Activated CD8-positive, alpha-beta memory T cell treated with anti-CD3 and anti-CD28 coated beads, Interleukin-2, amount 50 U/mL, for 24 hours (primary cell): ENCODE data around the gene IDH3B.

Source experiments
- DNase-seq: peaks from one replicate; pipeline ENCODE4 v3.0.0-alpha.2; 2020; ENCODE audit errors: extremely low read depth

Gene IDH3B

DNA sequence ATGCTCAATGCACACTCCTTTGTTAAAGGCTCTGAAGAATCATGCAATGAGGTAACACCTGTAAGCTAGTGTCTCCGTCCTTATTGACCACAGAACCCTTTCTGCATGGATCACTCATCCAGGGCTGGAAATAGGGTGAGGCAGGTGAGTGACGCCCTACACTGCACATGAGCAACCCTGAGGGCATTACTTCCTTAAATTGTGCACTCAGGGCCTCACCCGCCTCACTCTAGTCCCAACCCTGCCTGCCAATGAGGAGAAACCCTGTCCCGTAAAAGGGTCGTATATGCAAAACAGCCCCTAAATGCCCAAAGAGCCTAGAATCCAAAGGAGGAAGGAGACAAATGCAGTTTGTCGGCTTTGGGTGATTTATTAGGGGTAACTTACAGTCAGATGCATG lies 45.2 kb downstream of the IDH3B start:
- DNase-seq: no peak

DNA sequence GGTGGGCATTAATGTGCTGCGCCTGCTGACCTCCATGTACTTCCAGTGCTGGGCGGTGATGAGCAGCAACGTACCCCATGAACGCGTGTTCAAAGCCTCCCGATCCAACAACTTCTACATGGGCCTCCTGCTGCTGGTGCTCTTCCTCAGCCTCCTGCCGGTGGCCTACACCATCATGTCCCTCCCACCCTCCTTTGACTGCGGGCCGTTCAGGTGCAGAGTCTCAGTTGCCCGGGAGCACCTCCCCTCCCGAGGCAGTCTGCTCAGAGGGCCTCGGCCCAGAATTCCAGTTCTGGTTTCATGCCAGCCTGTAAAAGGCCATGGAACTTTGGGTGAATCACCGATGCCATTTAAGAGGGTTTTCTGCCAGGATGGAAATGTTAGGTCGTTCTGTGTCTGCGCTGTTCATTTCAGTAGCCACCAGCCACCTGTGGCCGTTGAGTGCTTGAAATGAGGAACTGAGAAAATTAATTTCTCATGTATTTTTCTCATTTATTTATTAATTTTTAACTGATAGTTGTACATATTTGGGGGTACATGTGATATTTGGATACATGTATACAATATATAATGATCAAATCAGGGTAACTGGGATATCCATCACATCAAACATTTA lies 46.8 kb downstream of the IDH3B start:
- DNase-seq: no peak

GRCh38 chr20:2616634-2617033 lies 47.4 kb downstream of the IDH3B start:
- DNase-seq: no peak

DNA sequence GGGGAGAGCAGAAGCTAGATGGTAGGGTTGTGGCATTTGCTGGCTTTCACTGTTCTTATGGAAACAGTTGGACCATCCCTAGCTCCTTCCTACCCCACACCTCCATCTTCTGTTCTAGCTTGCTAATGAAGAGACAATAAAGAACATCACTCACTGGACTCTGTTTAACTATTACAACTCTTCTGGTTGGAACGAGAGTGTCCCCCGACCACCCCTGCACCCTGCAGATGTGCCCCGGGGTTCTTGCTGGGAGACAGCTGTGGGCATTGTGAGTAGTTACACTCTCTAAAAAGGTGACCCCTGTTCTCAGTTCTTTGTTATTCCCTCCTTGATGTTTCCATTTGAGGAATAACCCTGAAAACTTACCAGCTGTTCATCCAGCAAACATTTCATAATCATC lies 51.9 kb downstream of the IDH3B start:
- DNase-seq: no peak

DNA sequence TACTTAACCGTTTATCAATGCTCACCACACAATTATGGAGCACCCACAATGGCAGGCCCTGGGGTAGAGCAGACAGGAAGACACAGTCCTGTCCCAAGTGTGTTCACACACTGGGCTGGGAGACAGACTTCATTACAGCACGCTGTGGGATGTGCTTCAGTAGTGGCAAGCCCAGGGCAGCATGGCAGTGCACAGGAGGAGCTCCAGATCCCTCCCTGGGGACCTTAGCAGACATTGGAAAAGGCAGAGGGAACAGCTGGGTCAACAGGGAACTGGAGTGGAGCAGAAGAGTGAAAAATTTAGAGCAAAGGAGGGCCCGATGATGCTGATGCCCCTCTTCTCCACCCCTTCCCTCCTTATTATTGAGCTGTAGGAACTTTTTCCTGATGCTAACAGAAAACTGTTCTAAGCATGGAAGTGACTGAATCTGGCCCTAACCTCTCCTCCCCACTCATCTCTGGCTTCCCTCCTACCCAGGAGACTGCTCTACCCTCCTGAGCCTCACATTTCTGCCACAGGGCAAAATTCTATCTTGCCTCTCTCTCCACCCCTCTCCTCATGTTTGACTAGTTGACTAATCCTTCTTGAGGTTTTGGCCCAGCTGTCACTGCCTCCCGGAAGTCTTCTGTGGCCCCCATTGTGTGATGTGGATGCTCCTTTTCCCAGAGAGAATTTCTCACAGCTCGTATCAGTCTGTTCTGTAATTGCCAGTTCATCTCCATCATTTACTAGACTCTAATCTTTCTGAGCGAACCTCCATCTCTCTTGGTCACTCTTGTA lies 52.9 kb downstream of the IDH3B start:
- DNase-seq: no peak

DNA sequence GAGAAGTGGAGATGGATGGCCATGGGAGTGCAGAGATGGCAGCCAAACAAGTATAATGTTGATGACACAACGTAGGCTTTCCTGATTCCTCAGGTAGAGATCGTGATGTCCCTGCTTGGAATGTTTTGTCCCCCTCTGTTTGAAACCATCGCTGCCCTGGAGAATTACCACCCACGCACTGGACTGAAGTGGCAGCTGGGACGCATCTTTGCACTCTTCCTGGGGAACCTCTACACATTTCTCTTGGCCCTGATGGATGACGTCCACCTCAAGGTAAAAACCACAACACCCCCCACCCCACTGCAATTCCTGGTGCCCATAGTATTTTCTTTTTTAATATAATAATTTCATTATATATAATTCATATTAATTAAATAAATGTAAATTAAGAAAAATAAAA lies 53.7 kb downstream of the IDH3B start:
- DNase-seq: no peak
